ENCODE data around the gene IL9R.
"Not testable (repeated sequence)": the region's sequence is repeated elsewhere in the genome, so short reads cannot be mapped to it uniquely, and the experiment has no call there.

Gene IL9R

DNA sequence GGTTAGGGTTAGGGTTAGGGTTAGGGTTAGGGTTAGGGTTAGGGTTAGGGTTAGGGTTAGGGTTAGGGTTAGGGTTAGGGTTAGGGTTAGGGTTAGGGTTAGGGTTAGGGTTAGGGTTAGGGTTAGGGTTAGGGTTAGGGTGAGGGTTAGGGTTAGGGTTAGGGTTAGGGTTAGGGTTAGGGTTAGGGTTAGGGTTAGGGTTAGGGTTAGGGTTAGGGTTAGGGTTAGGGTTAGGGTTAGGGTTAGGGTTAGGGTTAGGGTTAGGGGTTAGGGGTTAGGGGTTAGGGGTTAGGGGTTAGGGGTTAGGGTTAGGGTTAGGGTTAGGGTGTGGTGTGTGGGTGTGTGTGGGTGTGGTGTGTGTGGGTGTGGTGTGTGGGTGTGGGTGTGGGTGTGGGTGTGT lies 33.0 kb downstream of the IL9R start:
- DNase-seq (ENCODE audit: low read depth): not testable (repeated sequence)
